H1 (cell line): ENCODE results near the gene OLFM1. TPM values are rescaled to one million over a fixed set of nuclear protein-coding genes. Genes with fewer than 3 reads are reported as not detected.

Experiments used
- CTCF ChIA-PET: fragments of 300-600 bp; sonication (Branson Sonifier 250); formaldehyde crosslinking; loops from one replicate; lab custom pipeline; 2021; ENCODE audit not compliant: partially characterized antibody; lab: Charles Lee
- POLR2A ChIA-PET: fragments of 300-600 bp; sonication (Branson Sonifier 250); formaldehyde crosslinking; loops from one replicate; lab custom pipeline; 2021; ENCODE audit warnings: inconsistent platforms; ENCODE audit not compliant: partially characterized antibody; lab: Charles Lee
- DNase-seq, 2 experiments: peaks; one replicate each; pipeline versions ENCODE4 v3.0.0 to v3.0.0-alpha.2; 2010 to 2022; ENCODE audit warnings: low spot score in 2 of 2, low read depth in 1 of 2, mixed read lengths in 1 of 2
- FAIRE-seq: peaks from 2 replicates; lab custom pipeline; 2011; peaks lifted over from hg19 to GRCh38; lab: Jason Lieb, UNC
- H2AFZ ChIP-seq: 2 replicates; pipeline ENCODE4 v1.8.1; 2012; ENCODE audit warnings: low read length, inconsistent platforms
- H2AK5ac ChIP-seq: 2 replicates; pipeline ENCODE4 v1.6.1; 2013; ENCODE audit warnings: low read depth, low read length
- H2BK120ac ChIP-seq: replicated peaks from 2 replicates; pipeline ENCODE3; 2013; ENCODE audit warnings: low read depth, low read length, inconsistent platforms
- H2BK12ac ChIP-seq: 2 replicates; pipeline ENCODE4 v1.6.1; 2013; ENCODE audit warnings: low read depth, low read length
- H2BK15ac ChIP-seq: 2 replicates; pipeline ENCODE4 v1.6.1; 2013; ENCODE audit warnings: low read length
- H2BK20ac ChIP-seq: 2 replicates; pipeline ENCODE4 v1.6.1; 2013; ENCODE audit warnings: low read length
- H2BK5ac ChIP-seq: 2 replicates; pipeline ENCODE4 v1.6.1; 2013; ENCODE audit warnings: low read depth, low read length
- H3K14ac ChIP-seq: 2 replicates; pipeline ENCODE4 v1.6.1; 2013; ENCODE audit warnings: inconsistent platforms; ENCODE audit not compliant: insufficient read length
- H3K18ac ChIP-seq: 2 replicates; pipeline ENCODE4 v1.6.1; 2013; ENCODE audit warnings: low read length; ENCODE audit errors: extremely low read depth
- H3K23ac ChIP-seq: 2 replicates; pipeline ENCODE4 v1.6.1; 2013; ENCODE audit warnings: inconsistent platforms; ENCODE audit not compliant: insufficient read length
- H3K23me2 ChIP-seq: 2 replicates; pipeline ENCODE4 v1.6.1; 2013; ENCODE audit warnings: low read depth, low read length
- H3K27ac ChIP-seq: 2 replicates; pipeline ENCODE4 v1.6.1; 2011; ENCODE audit warnings: low read depth, low read length, inconsistent platforms
- H3K27me3 ChIP-seq, 4 experiments: replicated peaks in 1 of 4; 1 replicate in 1 of 4; 2 replicates in 3 of 4; pipeline versions ENCODE4 v1.6.1 to v1.8.1; 2011 to 2013; ENCODE audit warnings: low read length in 3 of 4, mild to moderate bottlenecking in 3 of 4, inconsistent platforms in 2 of 4, mixed read lengths in 2 of 4, moderate library complexity in 1 of 4; ENCODE audit not compliant: control insufficient read depth in 3 of 4, insufficient read depth in 3 of 4; ENCODE audit errors: extremely low read depth in 1 of 4
- H3K36me3 ChIP-seq, 4 experiments: 2 replicates each; pipeline versions ENCODE4 v1.6.1 to v1.8.1; 2011 to 2013; ENCODE audit warnings: mild to moderate bottlenecking in 4 of 4, low read length in 3 of 4, moderate library complexity in 2 of 4, control low read depth in 1 of 4, inconsistent platforms in 1 of 4; ENCODE audit not compliant: insufficient read depth in 4 of 4, control insufficient read depth in 2 of 4
- H3K4ac ChIP-seq: replicated peaks from 2 replicates; pipeline ENCODE3; 2013; ENCODE audit warnings: low read length, low read depth, mixed read lengths, inconsistent platforms; ENCODE audit not compliant: insufficient read length
- H3K4me1 ChIP-seq, 4 experiments: replicated peaks in 1 of 4; 1 replicate in 1 of 4; 2 replicates in 3 of 4; pipeline versions ENCODE4 v1.6.1 to v1.8.1; 2011 to 2013; ENCODE audit warnings: low read length in 3 of 4, inconsistent platforms in 2 of 4, mixed read lengths in 1 of 4; ENCODE audit not compliant: insufficient read depth in 4 of 4, control insufficient read depth in 3 of 4
- H3K4me2 ChIP-seq, 2 experiments: 2 replicates each; pipeline versions ENCODE4 v1.6.1 to v1.8.1; 2011 to 2013; ENCODE audit warnings: low read depth in 2 of 2, low read length in 2 of 2, control low read depth in 1 of 2, inconsistent platforms in 1 of 2, mild to moderate bottlenecking in 1 of 2; ENCODE audit not compliant: insufficient read depth in 1 of 2
- H3K4me3 ChIP-seq, 4 experiments: fragments of 200-600, 300-600 bp in 1 of 4; sonication (generic), shearing (Covaris generic), sonication (Bioruptor Twin) in 1 of 4; 2 replicates each; pipeline versions ENCODE4 v1.5.1 to v1.8.1; 2011 to 2016; ENCODE audit warnings: low read length in 4 of 4, low read depth in 3 of 4, control low read depth in 2 of 4, inconsistent platforms in 2 of 4, mild to moderate bottlenecking in 2 of 4, mixed read lengths in 1 of 4, moderate library complexity in 1 of 4; ENCODE audit not compliant: insufficient read depth in 2 of 4; ENCODE audit errors: extremely low read depth in 1 of 4
- H3K56ac ChIP-seq: replicated peaks from 2 replicates; pipeline ENCODE3; 2013; ENCODE audit warnings: low read depth, mild to moderate bottlenecking, mixed read lengths, low read length, inconsistent platforms; ENCODE audit not compliant: insufficient read length
- H3K79me1 ChIP-seq: 2 replicates; pipeline ENCODE4 v1.6.1; 2013; ENCODE audit warnings: low read depth, low read length, control low read depth
- H3K79me2 ChIP-seq, 2 experiments: 2 replicates each; pipeline versions ENCODE4 v1.6.1 to v1.8.1; 2012 to 2013; ENCODE audit warnings: low read length in 2 of 2, mild to moderate bottlenecking in 2 of 2, inconsistent platforms in 1 of 2; ENCODE audit not compliant: insufficient read depth in 2 of 2, control insufficient read depth in 1 of 2
- H3K9ac ChIP-seq, 4 experiments: replicated peaks in 1 of 4; 1 replicate in 1 of 4; 2 replicates in 3 of 4; pipeline versions ENCODE4 v1.6.1 to v1.8.1; 2011 to 2013; ENCODE audit warnings: low read depth in 3 of 4, low read length in 3 of 4, control low read depth in 2 of 4, mild to moderate bottlenecking in 2 of 4, moderate library complexity in 2 of 4, inconsistent platforms in 1 of 4; ENCODE audit errors: extremely low read depth in 1 of 4
- H3K9me3 ChIP-seq, 2 experiments: 2 replicates each; pipeline versions ENCODE4 v1.6.1 to v1.8.1; 2012 to 2013; ENCODE audit warnings: mild to moderate bottlenecking in 2 of 2, moderate library complexity in 2 of 2, control low read depth in 1 of 2, inconsistent platforms in 1 of 2, low read depth in 1 of 2, low read length in 1 of 2, mixed read lengths in 1 of 2; ENCODE audit not compliant: insufficient read depth in 2 of 2
- H4K20me1 ChIP-seq, 2 experiments: replicated peaks in 1 of 2; 2 replicates each; pipeline versions ENCODE3 to v1.8.1; 2011 to 2013; ENCODE audit warnings: inconsistent platforms in 2 of 2, low read length in 2 of 2, mild to moderate bottlenecking in 1 of 2; ENCODE audit not compliant: insufficient read depth in 2 of 2, control insufficient read depth in 1 of 2
- H4K5ac ChIP-seq: 2 replicates; pipeline ENCODE4 v1.6.1; 2013; ENCODE audit warnings: low read length, low read depth, mixed read lengths, inconsistent platforms; ENCODE audit not compliant: insufficient read length
- H4K8ac ChIP-seq: 2 replicates; pipeline ENCODE4 v1.8.0; 2013; ENCODE audit warnings: mild to moderate bottlenecking, moderate library complexity, low read length, inconsistent platforms; ENCODE audit not compliant: insufficient read depth; ENCODE audit errors: extremely low read depth
- H4K91ac ChIP-seq: replicated peaks from 2 replicates; pipeline ENCODE3; 2013; ENCODE audit warnings: low read length, mixed read lengths, inconsistent platforms; ENCODE audit not compliant: insufficient read length
- NANOG ChIP-seq: IDR thresholded peaks from 2 replicates; pipeline ENCODE4 v1.6.1; 2011; ENCODE audit warnings: low read length, low read depth, mild to moderate bottlenecking, inconsistent platforms; ENCODE audit not compliant: insufficient read depth, poor library complexity, severe bottlenecking
- RBBP5 ChIP-seq: IDR thresholded peaks from 2 replicates; pipeline ENCODE4 v1.7.1; 2012; ENCODE audit warnings: low read depth, mild to moderate bottlenecking, inconsistent platforms, low read length, moderate library complexity, borderline replicate concordance
- SAP30 ChIP-seq: fragments of 300-600 bp; sonication (generic); IDR thresholded peaks from 2 replicates; pipeline ENCODE4 v1.7.1; 2012; ENCODE audit warnings: low read length, moderate library complexity, mild to moderate bottlenecking, inconsistent platforms; ENCODE audit not compliant: insufficient read depth, insufficient replicate concordance
- YY1 ChIP-seq: IDR thresholded peaks from 2 replicates; pipeline ENCODE4 v1.6.1; 2011; ENCODE audit warnings: low read depth, mild to moderate bottlenecking, low read length
- WGBS, 2 experiments: shearing (Covaris generic) in 1 of 2; methylation state at CpG; one replicate each; pipeline versions ENCODE4 v1.1.6 to v1.1.7; 2013 to 2015; ENCODE audit warnings: low lambda C conversion rate in 2 of 2, mixed read lengths in 2 of 2, inconsistent platforms in 1 of 2, low coverage in 1 of 2, missing lambda C conversion rate in 1 of 2; ENCODE audit not compliant: insufficient replicate concordance in 2 of 2, insufficient coverage in 1 of 2, insufficient read length in 1 of 2; ENCODE audit errors: extremely low coverage in 1 of 2, missing lambda C conversion rate in 1 of 2; 5-methylcytosine and 5-hydroxymethylcytosine counted together
- polyA plus RNA-seq, 7 experiments: library from polyadenylated mRNA; depleted of rRNA in 3 of 7; stranded (reverse) in 5 of 7; unstranded in 2 of 7; fragments of >200 nt in 5 of 7; fragments of 200-250 nt in 2 of 7; gene quantifications; 1 replicate in 5 of 7; 2 replicates in 1 of 7; 4 replicates in 1 of 7; pipeline versions ENCODE4 v1.2.1 to v1.2.3, GENCODE V29; 2011 to 2013; ENCODE audit warnings: missing spikeins in 2 of 7, mixed read lengths in 2 of 7
- total RNA-seq: library from RNA; stranded (reverse); fragmentation: NEBNext Ultra II Directional; extraction: Animal tissue kit (Norgen Biotek cat#: 25700); gene quantifications from 2 replicates; pipeline ENCODE4 v1.2.1, GENCODE V29; 2021

The OLFM1 gene
- total and polyA plus RNA-seq, 2 of the 8 experiments (the other 6 are each of a cell fraction or from before 2014, with no cell fraction given) = 53.0 to 53.4 TPM

DNA sequence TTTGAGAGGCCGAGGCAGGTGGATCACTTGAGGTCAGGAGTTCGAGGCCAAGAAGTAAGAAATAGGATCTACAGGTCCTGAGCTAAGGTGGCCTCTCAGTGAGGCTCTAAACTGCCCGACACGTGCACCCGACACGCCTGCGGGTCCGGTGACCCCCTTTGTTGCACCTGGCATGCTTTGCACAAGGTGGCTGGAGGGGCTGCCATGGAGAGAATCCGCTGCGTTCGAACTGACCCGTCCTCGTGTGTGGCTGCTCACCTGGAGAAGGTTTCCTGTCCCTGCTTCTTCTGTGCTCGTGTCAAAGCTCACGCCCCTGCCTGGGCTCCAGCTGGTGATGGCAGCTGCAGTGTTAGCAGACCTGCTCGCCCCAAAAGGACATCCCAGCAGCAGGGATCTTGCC is 5.7 kb upstream of the OLFM1 start:
- no peak for DNase-seq
- Histone ChIP-seq H2BK5ac (no peak overlapping the region), H3K23ac (no peak overlapping the region), H3K14ac (no peak overlapping the region), H3K4me3 (no peak overlapping the region), H3K9ac (no peak overlapping the region), H4K8ac (no peak overlapping the region), H2BK12ac (no peak overlapping the region), H2BK120ac (no peak overlapping the region), H2BK15ac (no peak overlapping the region), H3K56ac (no peak overlapping the region), H3K4me2 (no peak overlapping the region), H3K4me1 (peaks cover 0 to 16% (median 4%) of the 10 kb centered on the region in 4 experiments; a peak in 6 of 7 replicates), H3K79me1 (peaks cover 2% of the 10 kb centered on the region), H3K23me2 (peaks cover under 1% of the 10 kb centered on the region; the same call in 1 of the 2 replicates), H3K27ac (no peak overlapping the region), H4K20me1 (peaks cover 2 to 11% of the 10 kb centered on the region in 2 experiments), H2AFZ (no peak overlapping the region), H3K36me3 (no peaks in the 10 kb centered on the region), H3K4ac (no peak overlapping the region), H2AK5ac (no peak overlapping the region), H4K5ac (no peak overlapping the region), H2BK20ac (no peak overlapping the region), H3K79me2 (no peaks in the 10 kb centered on the region; a peak in 1 of 4 replicates), H3K9me3 (no peaks in the 10 kb centered on the region), H3K18ac (no peak overlapping the region), H3K27me3 (peaks cover 0 to 3% (median 2%) of the 10 kb centered on the region in 4 experiments; a peak in 5 of 7 replicates), H4K91ac (no peak overlapping the region)
- POLR2A ChIA-PET = no interaction called here
- TF ChIP-seq NANOG (no peak), YY1 (no peak), SAP30 (no peak), RBBP5 (no peak)
- FAIRE-seq = no peak
- WGBS, 2 experiments = 95% methylated on average over 16 of the region's 16 CpGs; no CpG with 5 or more reads in 1 of the 2 experiments
- CTCF ChIA-PET = interaction anchor here (1.5 to 12.6 kb wide), 2 partner anchors 264 to 332 kb away, joined by 4 to 137 read pairs; no protein-coding TSS in a partner anchor
